GM23248 (cell line): Measurements from ENCODE around the gene FAM171A1.

Experiments used
- EZH2 ChIP-seq: fragments of 200-600 bp; sonication (generic); IDR thresholded peaks from 2 replicates; pipeline ENCODE4 v1.6.1; 2018; ENCODE audit warnings: antibody characterized with exemption, mild to moderate bottlenecking; ENCODE audit not compliant: insufficient read depth, poor library complexity, severe bottlenecking
- EZH2phosphoT487 ChIP-seq: fragments of 200-600 bp; sonication (generic); IDR thresholded peaks from 2 replicates; pipeline ENCODE4 v1.6.1; 2018; ENCODE audit warnings: antibody characterized with exemption, moderate library complexity, mild to moderate bottlenecking, low read depth; ENCODE audit not compliant: insufficient read depth

GRCh38 chr10:15411010-15411409 is 39.9 kb upstream of the FAM171A1 start:
- TF ChIP-seq EZH2phosphoT487 = no peak
- no peak for TF ChIP-seq EZH2
